HCT116 (cell line): ENCODE data around the gene DCAF5. TPM values are rescaled to one million over a fixed set of nuclear protein-coding genes. Genes with fewer than 3 reads are reported as not detected.
A peak's percentile ranks its signal among the peaks of the same experiment; 100 is the strongest.

Experiments
- ATAC-seq: fragments of 200-7000 bp; cut with Tn5 transposase; 2 replicates; pipeline ENCODE4 v1.9.1; 2020; ENCODE audit warnings: mild to moderate bottlenecking, moderate library complexity
- BruUV-seq: library from RNA; stranded (reverse); fragments of 400-500 nt; replicated peaks from 2 replicates; lab custom pipeline; 2021; lab: Mats Ljungman, UMichigan
- CTCF ChIA-PET: fragments of 300-600 bp; sonication (Branson Sonifier 250); formaldehyde crosslinking; loops from one replicate; lab custom pipeline; 2021; ENCODE audit warnings: antibody characterized with exemption; lab: Charles Lee
- POLR2A ChIA-PET: fragments of 300-600, 350-600 bp; sonication (Branson Sonifier 250); formaldehyde crosslinking; loops from one replicate; lab custom pipeline; 2021; ENCODE audit warnings: antibody characterized with exemption; lab: Charles Lee
- RAD21 ChIA-PET, 2 experiments: fragments of 300-600 bp; sonication (Branson Sonifier 250); formaldehyde crosslinking; loops; one replicate each; lab custom pipeline; 2023; ENCODE audit warnings: low total read pairs in 2 of 2; ENCODE audit not compliant: uncharacterized antibody in 2 of 2, unreplicated experiment in 2 of 2, low non-redundant PET in 1 of 2; lab: Charles Lee
- DNase-seq: peaks from one replicate; pipeline ENCODE4 v3.0.0-alpha.2; 2010; ENCODE audit warnings: low read depth, low spot score
- H2AFZ ChIP-seq: fragments of 200-600 bp; shearing (Covaris generic), sonication (generic); 2 replicates; pipeline ENCODE4 v1.6.1; 2017; ENCODE audit warnings: low read depth, mixed run types, mixed read lengths, antibody characterized with exemption, low read length; ENCODE audit not compliant: poor library complexity, severe bottlenecking
- H3K27ac ChIP-seq: 2 replicates; pipeline ENCODE4 v1.5.1; 2012; ENCODE audit warnings: low read depth, low read length
- H3K27me3 ChIP-seq: fragments of 200-600 bp; sonication (generic); 2 replicates; pipeline ENCODE4 v1.6.1; 2016; ENCODE audit warnings: mixed run types, low read length, mixed read lengths; ENCODE audit not compliant: insufficient read depth
- H3K36me3 ChIP-seq, 2 experiments: fragments of 200-500 bp in 1 of 2; fragments of 200-600 bp in 1 of 2; sonication (Bioruptor generic) in 1 of 2; sonication (generic) in 1 of 2; 2 replicates each; pipeline versions ENCODE4 v1.5.1 to v1.6.1; 2014 to 2016; ENCODE audit warnings: low read length in 2 of 2, inconsistent platforms in 1 of 2, mixed read lengths in 1 of 2, mixed run types in 1 of 2; ENCODE audit not compliant: insufficient read depth in 2 of 2, control insufficient read depth in 1 of 2
- H3K4me1 ChIP-seq, 2 experiments: fragments of 200-600 bp in 1 of 2; sonication (generic) in 1 of 2; 2 replicates each; pipeline versions ENCODE4 v1.5.1 to v1.6.1; 2012 to 2017; ENCODE audit warnings: low read length in 2 of 2, inconsistent platforms in 1 of 2, mild to moderate bottlenecking in 1 of 2, mixed read lengths in 1 of 2, mixed run types in 1 of 2, moderate library complexity in 1 of 2; ENCODE audit not compliant: insufficient read depth in 2 of 2, control insufficient read depth in 1 of 2
- H3K4me2 ChIP-seq: fragments of 200-600 bp; sonication (generic); 2 replicates; pipeline ENCODE4 v1.6.1; 2017; ENCODE audit warnings: mixed run types, low read length, mixed read lengths
- H3K4me3 ChIP-seq, 2 experiments: fragments of 200-600 bp in 1 of 2; sonication (generic) in 1 of 2; replicated peaks in 1 of 2; 2 replicates each; pipeline ENCODE4 v1.5.1; 2011 to 2016; ENCODE audit warnings: low read length in 2 of 2, control low read depth in 1 of 2, low read depth in 1 of 2, mild to moderate bottlenecking in 1 of 2, mixed read lengths in 1 of 2, mixed run types in 1 of 2
- H3K79me2 ChIP-seq: fragments of 200-600 bp; sonication (generic); 2 replicates; pipeline ENCODE4 v1.6.1; 2017; ENCODE audit warnings: mild to moderate bottlenecking, mixed run types, low read length, moderate library complexity, mixed read lengths; ENCODE audit not compliant: insufficient read depth
- H3K9ac ChIP-seq: fragments of 200-600 bp; sonication (generic); 2 replicates; pipeline ENCODE4 v1.6.1; 2016; ENCODE audit warnings: low read length, mixed read lengths
- H3K9me2 ChIP-seq: fragments of 200-600 bp; sonication (generic), shearing (Covaris generic); 2 replicates; pipeline ENCODE4 v1.6.1; 2017; ENCODE audit warnings: mixed run types, mild to moderate bottlenecking, moderate library complexity; ENCODE audit not compliant: insufficient read depth
- H3K9me3 ChIP-seq, 2 experiments: fragments of 200-500 bp in 1 of 2; fragments of 200-600 bp in 1 of 2; sonication (Bioruptor generic) in 1 of 2; sonication (generic) in 1 of 2; 2 replicates each; pipeline ENCODE4 v1.6.1; 2014 to 2017; ENCODE audit warnings: low read length in 2 of 2, mixed read lengths in 2 of 2, inconsistent platforms in 1 of 2, low read depth in 1 of 2, mild to moderate bottlenecking in 1 of 2, mixed run types in 1 of 2, moderate library complexity in 1 of 2; ENCODE audit not compliant: control insufficient read depth in 1 of 2, insufficient read depth in 1 of 2
- H4K20me1 ChIP-seq: fragments of 200-600 bp; sonication (generic), shearing (Covaris generic); 2 replicates; pipeline ENCODE4 v1.6.1; 2017; ENCODE audit warnings: mixed run types, mild to moderate bottlenecking, moderate library complexity; ENCODE audit not compliant: insufficient read depth
- CBX3 ChIP-seq: IDR thresholded peaks from 2 replicates; pipeline ENCODE4 v1.6.1; 2012; ENCODE audit warnings: low read depth
- CEBPB ChIP-seq: IDR thresholded peaks from 2 replicates; pipeline ENCODE4 v1.6.1; 2012; ENCODE audit warnings: low read depth
- EGR1 ChIP-seq: IDR thresholded peaks from 2 replicates; pipeline ENCODE4 v1.6.1; 2012; ENCODE audit warnings: low read depth
- ELF1 ChIP-seq: IDR thresholded peaks from 2 replicates; pipeline ENCODE4 v1.6.1; 2012; ENCODE audit warnings: low read depth, borderline replicate concordance
- EZH2phosphoT487 ChIP-seq: fragments of 200-600 bp; IDR thresholded peaks from 2 replicates; pipeline ENCODE4 v1.6.1; 2018; ENCODE audit warnings: antibody characterized with exemption, borderline replicate concordance
- FOSL1 ChIP-seq: IDR thresholded peaks from 2 replicates; pipeline ENCODE4 v1.6.1; 2012; ENCODE audit warnings: low read depth
- JUND ChIP-seq: IDR thresholded peaks from 2 replicates; pipeline ENCODE4 v1.6.1; 2012
- POLR2A ChIP-seq: IDR thresholded peaks from 2 replicates; pipeline ENCODE4 v1.7.0; 2011; ENCODE audit warnings: borderline replicate concordance; ENCODE audit not compliant: insufficient read depth, insufficient read length; ENCODE audit errors: extremely low read depth
- POLR2AphosphoS5 ChIP-seq: IDR thresholded peaks from 2 replicates; pipeline ENCODE4 v1.6.1; 2011; ENCODE audit warnings: mild to moderate bottlenecking, low read depth, low read length, moderate library complexity
- RAD21 ChIP-seq: IDR thresholded peaks from 2 replicates; pipeline ENCODE4 v1.6.1; 2012; ENCODE audit warnings: low read depth, mild to moderate bottlenecking
- SIN3A ChIP-seq: IDR thresholded peaks from 2 replicates; pipeline ENCODE4 v1.6.1; 2012; ENCODE audit warnings: low read depth
- SRF ChIP-seq: IDR thresholded peaks from 2 replicates; pipeline ENCODE4 v1.6.1; 2012; ENCODE audit warnings: low read depth
- TCF7L2 ChIP-seq: IDR thresholded peaks from 2 replicates; pipeline ENCODE4 v1.7.0; 2011; ENCODE audit warnings: borderline replicate concordance, inconsistent platforms; ENCODE audit not compliant: insufficient read depth, insufficient read length; ENCODE audit errors: extremely low read depth
- YY1 ChIP-seq: IDR thresholded peaks from 2 replicates; pipeline ENCODE4 v1.6.1; 2011; ENCODE audit warnings: low read length, low read depth, moderate library complexity, mild to moderate bottlenecking; ENCODE audit not compliant: insufficient replicate concordance; ENCODE audit errors: extremely low read depth
- ZFX ChIP-seq: fragments of 450-650 bp; IDR thresholded peaks from 2 replicates; pipeline ENCODE4 v1.6.1; 2017
- intact Hi-C: fragments of 100-400 bp; cut with micrococcal nuclease; formaldehyde crosslinking; loops from 2 replicates; pipeline ENCODE4 v1.10.0; 2022
- total RNA-seq: library from RNA; stranded (reverse); gene quantifications from one replicate; pipeline ENCODE4 v1.2.1, GENCODE V29; 2021; ENCODE audit not compliant: unreplicated experiment
- TF ChIP-seq, protein P1 (sequence below), 3 experiments: fragments of 200-600 bp in 1 of 3; sonication (generic) in 1 of 3; IDR thresholded peaks in 2 of 3; conservative IDR thresholded peaks in 1 of 3; 2 replicates each; pipeline ENCODE4 v1.5.1; 2012 to 2017; ENCODE audit warnings: low read depth in 2 of 3, low read length in 2 of 3, antibody characterized with exemption in 1 of 3, borderline replicate concordance in 1 of 3, control low read depth in 1 of 3, mild to moderate bottlenecking in 1 of 3, mixed read lengths in 1 of 3, mixed run types in 1 of 3, moderate library complexity in 1 of 3; ENCODE audit not compliant: insufficient read depth in 1 of 3
- TF ChIP-seq, protein P2 (sequence below): IDR thresholded peaks from 2 replicates; pipeline ENCODE4 v1.6.1; 2011; ENCODE audit warnings: mild to moderate bottlenecking, low read length, moderate library complexity; ENCODE audit not compliant: insufficient replicate concordance; ENCODE audit errors: extremely low read depth

DCAF5 gene
- total RNA-seq, 1 experiment from 2014 or later: 27.1 TPM

DNA sequence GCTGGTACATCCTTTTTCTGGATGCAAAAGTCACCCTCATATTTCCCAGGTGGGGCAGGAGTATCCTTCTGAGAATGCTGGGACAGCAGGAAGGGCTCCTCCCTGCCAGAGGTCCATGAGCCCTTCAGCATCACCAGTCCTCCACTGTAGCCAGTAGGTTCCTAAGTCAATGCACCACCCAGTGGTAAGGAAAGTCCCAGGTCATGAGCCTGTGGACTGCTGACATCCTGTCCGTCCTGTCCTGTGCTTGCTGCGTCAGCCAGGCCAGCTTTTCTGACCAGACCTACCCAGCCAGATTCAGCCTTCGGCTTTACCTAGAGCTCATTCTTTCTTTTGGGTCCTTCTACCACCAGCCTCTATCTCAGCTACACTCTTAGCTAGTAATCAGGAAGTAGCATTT lies 150.8 kb downstream of the DCAF5 start:
- DNase-seq (no peak), ATAC-seq (peak; percentile 77)
- Histone ChIP-seq H3K79me2 (no peaks in the 10 kb centered on the region), H2AFZ (no peak overlapping the region), H3K4me3 (no peak overlapping the region), H3K9me3 (no peaks in the 10 kb centered on the region), H3K27ac (no peak overlapping the region), H3K4me1 (peaks cover 13 to 19% of the 10 kb centered on the region in 2 experiments), H3K4me2 (no peak overlapping the region), H3K36me3 (no peaks in the 10 kb centered on the region), H3K9me2 (no peaks in the 10 kb centered on the region), H3K9ac (no peak overlapping the region), H4K20me1 (no peaks in the 10 kb centered on the region), H3K27me3 (no peaks in the 10 kb centered on the region)
- ChIA-PET POLR2A (no interaction called here), RAD21 (no interaction called here), CTCF (interaction anchor here (1.5 kb wide), 1 partner anchor 91 kb away, joined by 4 read pairs; no protein-coding TSS in a partner anchor)
- no peak for TF ChIP-seq POLR2AphosphoS5
- peak; percentile 58 for TF ChIP-seq RAD21
- TF ChIP-seq, protein P1, sequence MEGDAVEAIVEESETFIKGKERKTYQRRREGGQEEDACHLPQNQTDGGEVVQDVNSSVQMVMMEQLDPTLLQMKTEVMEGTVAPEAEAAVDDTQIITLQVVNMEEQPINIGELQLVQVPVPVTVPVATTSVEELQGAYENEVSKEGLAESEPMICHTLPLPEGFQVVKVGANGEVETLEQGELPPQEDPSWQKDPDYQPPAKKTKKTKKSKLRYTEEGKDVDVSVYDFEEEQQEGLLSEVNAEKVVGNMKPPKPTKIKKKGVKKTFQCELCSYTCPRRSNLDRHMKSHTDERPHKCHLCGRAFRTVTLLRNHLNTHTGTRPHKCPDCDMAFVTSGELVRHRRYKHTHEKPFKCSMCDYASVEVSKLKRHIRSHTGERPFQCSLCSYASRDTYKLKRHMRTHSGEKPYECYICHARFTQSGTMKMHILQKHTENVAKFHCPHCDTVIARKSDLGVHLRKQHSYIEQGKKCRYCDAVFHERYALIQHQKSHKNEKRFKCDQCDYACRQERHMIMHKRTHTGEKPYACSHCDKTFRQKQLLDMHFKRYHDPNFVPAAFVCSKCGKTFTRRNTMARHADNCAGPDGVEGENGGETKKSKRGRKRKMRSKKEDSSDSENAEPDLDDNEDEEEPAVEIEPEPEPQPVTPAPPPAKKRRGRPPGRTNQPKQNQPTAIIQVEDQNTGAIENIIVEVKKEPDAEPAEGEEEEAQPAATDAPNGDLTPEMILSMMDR (IDR thresholded peaks at IDR 0.05 in 2 of 3, conservative IDR thresholded peaks at IDR 0.05 in 1 of 3; ENCODE audit: borderline replicate concordance in 1 of 3, insufficient read depth in 1 of 3, low read depth in 2 of 3, low read length in 2 of 3): peak; percentile 27 to 41 (median 33); a peak in 4 of 6 replicates
- intact Hi-C loops: loop anchor here (5.0 kb wide), 1 partner anchor 90 kb away; no protein-coding TSS in a partner anchor
- BruUV-seq: no TSS peak

DNA sequence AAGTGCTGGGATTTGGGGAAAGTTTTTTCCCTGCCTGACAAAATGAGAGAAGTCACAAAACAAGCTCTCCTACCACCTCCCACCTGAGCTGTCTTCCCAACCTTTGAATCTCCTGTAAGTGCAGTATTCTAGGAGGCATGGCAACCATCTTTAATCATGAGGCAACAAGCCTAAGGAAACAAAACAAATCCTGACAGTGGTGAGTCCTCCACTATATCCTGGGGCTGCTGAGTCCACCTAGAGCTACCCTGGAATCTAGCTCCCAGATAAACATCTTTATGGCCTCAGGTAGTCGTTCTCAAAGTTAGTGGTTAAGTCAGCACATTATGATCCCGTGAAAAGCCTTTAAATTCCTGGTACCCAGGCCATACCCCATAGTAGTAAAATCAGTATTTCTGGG lies 151.5 kb downstream of the DCAF5 start:
- BruUV-seq: no TSS peak
- Histone ChIP-seq H3K4me3 (no peak overlapping the region), H3K27ac (no peak overlapping the region), H3K4me1 (peaks cover 13 to 19% of the 10 kb centered on the region in 2 experiments), H3K9me3 (no peaks in the 10 kb centered on the region), H3K36me3 (no peaks in the 10 kb centered on the region), H3K4me2 (no peak overlapping the region), H4K20me1 (no peaks in the 10 kb centered on the region), H3K27me3 (no peaks in the 10 kb centered on the region), H2AFZ (no peak overlapping the region), H3K9me2 (no peaks in the 10 kb centered on the region), H3K79me2 (no peaks in the 10 kb centered on the region), H3K9ac (no peak overlapping the region)
- ChIA-PET POLR2A (no interaction called here), CTCF (no interaction called here), RAD21 (no interaction called here)
- intact Hi-C loops: loop anchor here (5.0 kb wide), 1 partner anchor 89 kb away; no protein-coding TSS in a partner anchor
- no peak for DNase-seq
- no peak for ATAC-seq
- no peak for TF ChIP-seq ZFX
- no peak for TF ChIP-seq SRF
- no peak for TF ChIP-seq CBX3
- no peak for TF ChIP-seq YY1
- TF ChIP-seq JUND: no peak
- TF ChIP-seq TCF7L2: no peak
- no peak for TF ChIP-seq POLR2A
- no peak for TF ChIP-seq CEBPB
- TF ChIP-seq SIN3A: no peak
- no peak for TF ChIP-seq ELF1
- TF ChIP-seq, protein P2, sequence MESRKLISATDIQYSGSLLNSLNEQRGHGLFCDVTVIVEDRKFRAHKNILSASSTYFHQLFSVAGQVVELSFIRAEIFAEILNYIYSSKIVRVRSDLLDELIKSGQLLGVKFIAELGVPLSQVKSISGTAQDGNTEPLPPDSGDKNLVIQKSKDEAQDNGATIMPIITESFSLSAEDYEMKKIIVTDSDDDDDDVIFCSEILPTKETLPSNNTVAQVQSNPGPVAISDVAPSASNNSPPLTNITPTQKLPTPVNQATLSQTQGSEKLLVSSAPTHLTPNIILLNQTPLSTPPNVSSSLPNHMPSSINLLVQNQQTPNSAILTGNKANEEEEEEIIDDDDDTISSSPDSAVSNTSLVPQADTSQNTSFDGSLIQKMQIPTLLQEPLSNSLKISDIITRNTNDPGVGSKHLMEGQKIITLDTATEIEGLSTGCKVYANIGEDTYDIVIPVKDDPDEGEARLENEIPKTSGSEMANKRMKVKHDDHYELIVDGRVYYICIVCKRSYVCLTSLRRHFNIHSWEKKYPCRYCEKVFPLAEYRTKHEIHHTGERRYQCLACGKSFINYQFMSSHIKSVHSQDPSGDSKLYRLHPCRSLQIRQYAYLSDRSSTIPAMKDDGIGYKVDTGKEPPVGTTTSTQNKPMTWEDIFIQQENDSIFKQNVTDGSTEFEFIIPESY: no peak
- no peak for TF ChIP-seq EZH2phosphoT487
- no peak for TF ChIP-seq EGR1
- no peak for TF ChIP-seq FOSL1
- TF ChIP-seq POLR2AphosphoS5: no peak
